GM19397 (cell line): ENCODE results near the gene MALAT1.
"Not testable (repeated sequence)": the region's sequence is repeated elsewhere in the genome, so short reads cannot be mapped to it uniquely, and the experiment has no call there.

Experiments used
- ATAC-seq: cut with Tn5 transposase; IDR thresholded peaks from one replicate; pipeline ENCODE4 v1.9.1; 2021; ENCODE audit warnings: mild to moderate bottlenecking, moderate library complexity; ENCODE audit not compliant: unreplicated experiment

The MALAT1 gene

GRCh38 chr11:65498977-65499712 lies at the start of gene MALAT1:
TSS of gene MALAT1 (plus strand) at chr11:65499045.
- ATAC-seq = no peak

GRCh38 chr11:65451301-65451700 lies 47.5 kb upstream of the MALAT1 start:
- not testable (repeated sequence) for ATAC-seq

GRCh38 chr11:65452259-65452658 lies 46.6 kb upstream of the MALAT1 start:
- not testable (repeated sequence) for ATAC-seq

- ATAC-seq = no peak
These were observed 45.9 kb upstream of the MALAT1 start for GRCh38 chr11:65452806-65453490.

GRCh38 chr11:65454311-65454695 lies 44.5 kb upstream of the MALAT1 start:
- ATAC-seq = no peak

- ATAC-seq = peak; percentile 93
These were observed 44.0 kb upstream of the MALAT1 start for GRCh38 chr11:65454696-65455456.

- no peak for ATAC-seq
These were observed 42.4 kb upstream of the MALAT1 start for GRCh38 chr11:65456418-65456817.

- no peak for ATAC-seq
These were observed 39.3 kb upstream of the MALAT1 start for GRCh38 chr11:65459552-65459951.

- not testable (repeated sequence) for ATAC-seq
These were observed 33.4 kb upstream of the MALAT1 start for GRCh38 chr11:65465471-65465870.

- ATAC-seq = not testable (repeated sequence)
These were observed 31.5 kb upstream of the MALAT1 start for GRCh38 chr11:65467306-65467705.

GRCh38 chr11:65468874-65469333 lies 29.9 kb upstream of the MALAT1 start:
- ATAC-seq = no peak

- no peak for ATAC-seq
These were observed 28.3 kb upstream of the MALAT1 start for GRCh38 chr11:65470433-65471049.

- ATAC-seq = no peak
These were observed 27.4 kb upstream of the MALAT1 start for GRCh38 chr11:65471447-65471891.

- not testable (repeated sequence) for ATAC-seq
These were observed 26.1 kb upstream of the MALAT1 start for GRCh38 chr11:65472588-65473277.

GRCh38 chr11:65473278-65473860 lies 25.5 kb upstream of the MALAT1 start:
- ATAC-seq = no peak

GRCh38 chr11:65474864-65475263 lies 24.0 kb upstream of the MALAT1 start:
- ATAC-seq = no peak

GRCh38 chr11:65476632-65477148 lies 22.2 kb upstream of the MALAT1 start:
- no peak for ATAC-seq

GRCh38 chr11:65477149-65477965 lies 21.5 kb upstream of the MALAT1 start:
- ATAC-seq = peak; percentile 86
